ENCODE measurements around the gene ABI3BP.

ABI3BP gene

GRCh38 chr3:100761211-100761942, 231.8 kb downstream of the ABI3BP start:
- DNase-seq, result peak; percentile 14

GRCh38 chr3:100760377-100760776, 232.8 kb downstream of the ABI3BP start:
- DNase-seq, result no peak

GRCh38 chr3:100759950-100760349, 233.3 kb downstream of the ABI3BP start:
- no peak for DNase-seq

GRCh38 chr3:100759159-100759558, 234.1 kb downstream of the ABI3BP start:
- no peak for DNase-seq

- no peak for DNase-seq
Observed at GRCh38 chr3:100756441-100756840, 236.8 kb downstream of the ABI3BP start.

GRCh38 chr3:100754563-100755334, 238.5 kb downstream of the ABI3BP start:
- no peak for DNase-seq

GRCh38 chr3:100753846-100754245, 239.4 kb downstream of the ABI3BP start:
- DNase-seq, result no peak

GRCh38 chr3:100748967-100749366, 244.3 kb downstream of the ABI3BP start:
- no peak for DNase-seq

- no peak for DNase-seq
Observed at GRCh38 chr3:100748220-100748619, 245.0 kb downstream of the ABI3BP start.

GRCh38 chr3:100746092-100746491, 247.1 kb downstream of the ABI3BP start:
- no peak for DNase-seq

GRCh38 chr3:100745617-100746016, 247.6 kb downstream of the ABI3BP start:
- no peak for DNase-seq

- no peak for DNase-seq
Observed at GRCh38 chr3:100744671-100745070, 248.6 kb downstream of the ABI3BP start.

- no peak for DNase-seq
Observed at GRCh38 chr3:100743535-100743934, 249.7 kb downstream of the ABI3BP start.

- DNase-seq, result no peak
Observed at GRCh38 chr3:100740207-100740606, 253.0 kb downstream of the ABI3BP start.

- no peak for DNase-seq
Observed at GRCh38 chr3:100737334-100737733, 255.9 kb downstream of the ABI3BP start.

GRCh38 chr3:100732435-100732834, 260.8 kb downstream of the ABI3BP start:
- no peak for DNase-seq

GRCh38 chr3:100730524-100730923, 262.7 kb downstream of the ABI3BP start:
- no peak for DNase-seq

- no peak for DNase-seq
Observed at GRCh38 chr3:100726706-100727105, 266.5 kb downstream of the ABI3BP start.

GRCh38 chr3:100725935-100726513, 267.2 kb downstream of the ABI3BP start:
- no peak for DNase-seq

- DNase-seq, result no peak
Observed at GRCh38 chr3:100720426-100720825, 272.8 kb downstream of the ABI3BP start.

GRCh38 chr3:100719136-100719535, 274.1 kb downstream of the ABI3BP start:
- DNase-seq, result no peak

GRCh38 chr3:100717637-100718487, 275.4 kb downstream of the ABI3BP start:
- no peak for DNase-seq

GRCh38 chr3:100717063-100717462, 276.2 kb downstream of the ABI3BP start:
- DNase-seq, result no peak
